ENCODE data around the gene TRPV5.

The TRPV5 gene

DNA sequence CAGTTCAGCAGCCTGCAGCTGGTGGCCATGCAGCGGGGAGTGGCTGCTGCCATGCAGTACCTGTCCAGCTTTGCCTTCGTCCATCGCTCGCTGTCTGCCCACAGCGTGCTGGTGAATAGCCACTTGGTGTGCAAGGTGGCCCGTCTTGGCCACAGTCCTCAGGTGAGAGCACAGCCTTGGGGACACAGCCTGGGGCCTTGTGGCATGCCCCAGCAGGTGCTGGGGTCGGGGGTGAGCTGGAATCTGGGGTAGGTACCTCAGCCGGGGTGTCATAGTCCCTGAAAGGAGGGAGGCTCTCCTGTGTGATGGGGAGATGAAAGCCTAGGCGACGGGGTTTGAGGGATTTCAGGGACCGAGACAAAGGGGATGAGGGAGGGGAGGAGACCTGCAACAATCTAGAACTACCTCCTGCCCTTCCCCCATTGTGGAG lies 64.5 kb downstream of the TRPV5 start:
- ATAC-seq, result no peak

DNA sequence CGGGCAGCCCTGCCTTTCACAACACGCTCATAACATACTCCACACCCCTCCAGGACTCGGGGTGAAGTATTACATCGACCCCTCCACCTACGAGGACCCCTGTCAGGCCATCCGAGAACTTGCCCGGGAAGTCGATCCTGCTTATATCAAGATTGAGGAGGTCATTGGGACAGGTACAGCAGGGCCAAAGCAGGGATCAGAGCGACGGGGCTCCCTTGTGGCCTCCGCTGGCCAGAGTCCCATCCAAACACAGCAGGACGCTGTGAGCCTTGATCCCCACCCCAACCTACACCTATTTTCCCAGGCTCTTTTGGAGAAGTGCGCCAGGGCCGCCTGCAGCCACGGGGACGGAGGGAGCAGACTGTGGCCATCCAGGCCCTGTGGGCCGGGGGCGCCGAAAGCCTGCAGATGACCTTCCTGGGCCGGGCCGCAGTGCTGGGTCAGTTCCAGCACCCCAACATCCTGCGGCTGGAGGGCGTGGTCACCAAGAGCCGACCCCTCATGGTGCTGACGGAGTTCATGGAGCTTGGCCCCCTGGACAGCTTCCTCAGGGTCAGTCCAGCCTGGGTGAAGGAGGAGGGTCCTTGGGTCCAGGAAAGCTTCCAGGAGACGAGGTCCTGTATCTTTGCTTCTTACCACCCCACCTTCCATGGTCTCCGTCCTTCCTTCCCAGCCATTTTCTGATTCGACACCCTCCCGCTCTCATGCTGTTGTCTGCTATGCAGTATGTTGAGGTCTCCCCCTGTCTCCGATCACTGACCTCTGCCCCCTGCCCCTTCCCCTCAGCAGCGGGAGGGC lies 65.2 kb downstream of the TRPV5 start:
- no peak for ATAC-seq

DNA sequence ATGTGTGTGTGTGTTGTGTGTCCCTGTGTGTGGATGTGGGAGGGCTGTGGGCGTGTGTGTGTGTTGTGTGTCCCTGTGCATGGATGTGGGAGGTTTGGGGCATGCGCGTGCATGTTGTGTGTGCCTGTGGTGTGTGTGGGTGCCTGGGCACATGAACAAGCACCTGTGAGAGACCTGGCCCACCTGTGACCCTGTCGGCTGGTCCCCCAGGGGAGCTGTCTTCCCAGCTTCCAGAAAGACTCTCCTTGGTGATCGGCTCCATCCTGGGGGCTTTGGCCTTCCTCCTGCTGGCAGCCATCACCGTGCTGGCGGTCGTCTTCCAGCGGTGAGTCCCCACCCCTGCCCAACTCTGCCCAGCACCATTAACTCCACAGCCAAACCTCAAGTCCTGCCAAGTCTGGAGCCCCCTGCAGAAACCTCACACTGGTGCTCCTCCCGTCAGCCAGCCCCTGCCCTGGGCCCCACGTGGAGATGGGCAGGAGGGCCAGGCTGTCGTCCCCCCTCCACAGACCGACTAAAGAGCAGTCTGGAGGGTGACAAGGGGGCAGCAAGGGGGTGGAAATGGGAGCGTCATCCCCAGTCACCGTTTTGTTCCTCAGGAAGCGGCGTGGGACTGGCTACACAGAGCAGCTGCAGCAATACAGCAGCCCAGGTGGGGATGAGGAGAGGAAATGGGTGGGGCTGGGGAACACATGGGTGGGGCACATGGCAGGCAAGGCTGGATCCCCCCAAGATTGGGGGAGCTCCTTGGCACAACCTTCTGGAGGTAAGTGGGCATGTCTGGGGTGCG lies 66.0 kb downstream of the TRPV5 start:
- ATAC-seq, result no peak

DNA sequence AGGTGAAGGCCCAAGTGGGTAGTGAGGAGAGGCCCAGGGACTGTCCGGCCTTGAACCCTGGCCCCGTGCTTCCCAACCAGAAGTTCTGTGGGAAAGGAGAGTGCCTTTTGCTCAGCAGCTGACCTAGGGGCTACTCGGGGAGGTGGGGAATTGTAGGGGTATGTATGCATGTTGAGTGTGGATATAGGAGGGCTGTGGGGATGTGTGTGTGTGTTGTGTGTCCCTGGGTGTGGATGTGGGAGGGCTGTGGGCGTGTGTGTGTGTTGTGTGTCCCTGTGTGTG lies 66.5 kb downstream of the TRPV5 start:
- no peak for ATAC-seq

DNA sequence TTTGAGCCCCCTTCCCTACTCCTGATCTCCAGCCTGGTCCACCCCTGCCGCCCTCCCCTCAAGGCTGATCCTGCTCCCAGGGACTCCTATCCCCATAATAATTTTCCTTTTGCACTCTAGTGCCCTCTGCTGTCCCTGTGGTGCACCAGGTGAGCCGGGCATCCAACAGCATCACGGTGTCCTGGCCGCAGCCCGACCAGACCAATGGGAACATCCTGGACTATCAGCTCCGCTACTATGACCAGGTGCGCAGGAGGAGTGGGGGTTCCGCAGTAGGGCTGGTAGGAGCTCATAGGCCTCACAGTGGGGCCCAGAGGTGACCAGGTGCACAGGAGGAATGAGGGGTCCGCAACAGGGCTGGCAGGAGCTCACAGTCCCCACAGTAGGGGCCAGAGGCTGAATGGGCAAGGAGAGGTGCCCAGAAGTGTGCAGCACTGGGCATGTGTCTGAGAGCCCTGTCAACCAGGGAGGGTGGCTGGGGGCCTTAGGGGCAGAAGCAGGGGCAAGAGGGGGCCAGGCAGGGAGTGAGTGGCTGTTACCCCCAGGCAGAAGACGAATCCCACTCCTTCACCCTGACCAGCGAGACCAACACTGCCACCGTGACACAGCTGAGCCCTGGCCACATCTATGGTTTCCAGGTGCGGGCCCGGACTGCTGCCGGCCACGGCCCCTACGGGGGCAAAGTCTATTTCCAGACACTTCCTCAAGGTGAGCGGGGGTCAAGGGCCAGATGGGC lies 67.0 kb downstream of the TRPV5 start:
- ATAC-seq, result no peak

DNA sequence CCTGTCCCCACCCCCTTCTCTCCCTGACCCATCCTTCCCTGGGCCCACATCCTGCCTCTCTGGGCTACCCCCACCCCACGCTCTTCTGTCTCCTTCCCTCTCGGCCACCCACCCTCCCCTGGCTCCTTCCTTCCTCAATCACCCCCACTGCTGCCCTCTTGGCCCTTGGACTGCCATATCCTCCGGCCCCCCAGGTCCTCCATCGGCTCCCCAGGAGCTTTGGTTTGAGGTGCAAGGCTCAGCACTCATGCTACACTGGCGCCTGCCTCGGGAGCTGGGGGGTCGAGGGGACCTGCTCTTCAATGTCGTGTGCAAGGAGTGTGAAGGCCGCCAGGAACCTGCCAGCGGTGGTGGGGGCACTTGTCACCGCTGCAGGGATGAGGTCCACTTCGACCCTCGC lies 67.8 kb downstream of the TRPV5 start:
- ATAC-seq, result no peak

DNA sequence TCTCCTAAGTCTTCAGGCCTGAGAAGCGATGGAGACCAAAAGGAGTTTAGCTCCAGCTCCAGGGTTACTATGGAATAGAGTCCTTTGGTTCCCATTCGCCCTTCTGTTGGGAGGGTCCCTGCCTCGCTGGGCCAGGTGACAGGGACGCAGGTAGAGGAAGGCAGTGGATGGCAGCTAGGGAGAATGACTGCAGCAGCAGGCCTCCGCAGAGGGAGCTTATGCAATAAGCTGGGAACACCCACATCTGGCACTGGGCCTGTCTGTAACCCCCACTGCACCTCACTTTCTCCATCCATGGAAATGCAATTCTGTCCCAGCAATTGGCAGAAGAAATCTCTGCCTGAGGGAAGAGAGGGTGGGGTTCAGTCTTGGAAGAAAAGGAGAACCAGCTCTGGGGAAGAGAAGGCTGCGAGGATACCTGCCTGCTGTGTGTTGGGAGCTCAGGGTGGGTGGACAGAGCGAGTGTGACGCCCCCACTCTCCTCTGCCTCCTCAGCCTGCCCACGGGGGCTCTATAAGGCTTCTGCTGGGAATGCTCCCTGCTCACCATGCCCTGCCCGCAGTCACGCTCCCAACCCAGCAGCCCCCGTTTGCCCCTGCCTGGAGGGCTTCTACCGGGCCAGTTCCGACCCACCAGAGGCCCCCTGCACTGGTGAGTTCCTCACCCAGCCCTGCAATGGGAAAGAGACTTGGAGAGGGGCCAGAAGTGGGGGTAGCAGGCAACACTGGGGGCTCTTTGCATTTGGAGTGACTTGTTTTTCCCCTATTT lies 68.4 kb downstream of the TRPV5 start:
- ATAC-seq, result no peak

DNA sequence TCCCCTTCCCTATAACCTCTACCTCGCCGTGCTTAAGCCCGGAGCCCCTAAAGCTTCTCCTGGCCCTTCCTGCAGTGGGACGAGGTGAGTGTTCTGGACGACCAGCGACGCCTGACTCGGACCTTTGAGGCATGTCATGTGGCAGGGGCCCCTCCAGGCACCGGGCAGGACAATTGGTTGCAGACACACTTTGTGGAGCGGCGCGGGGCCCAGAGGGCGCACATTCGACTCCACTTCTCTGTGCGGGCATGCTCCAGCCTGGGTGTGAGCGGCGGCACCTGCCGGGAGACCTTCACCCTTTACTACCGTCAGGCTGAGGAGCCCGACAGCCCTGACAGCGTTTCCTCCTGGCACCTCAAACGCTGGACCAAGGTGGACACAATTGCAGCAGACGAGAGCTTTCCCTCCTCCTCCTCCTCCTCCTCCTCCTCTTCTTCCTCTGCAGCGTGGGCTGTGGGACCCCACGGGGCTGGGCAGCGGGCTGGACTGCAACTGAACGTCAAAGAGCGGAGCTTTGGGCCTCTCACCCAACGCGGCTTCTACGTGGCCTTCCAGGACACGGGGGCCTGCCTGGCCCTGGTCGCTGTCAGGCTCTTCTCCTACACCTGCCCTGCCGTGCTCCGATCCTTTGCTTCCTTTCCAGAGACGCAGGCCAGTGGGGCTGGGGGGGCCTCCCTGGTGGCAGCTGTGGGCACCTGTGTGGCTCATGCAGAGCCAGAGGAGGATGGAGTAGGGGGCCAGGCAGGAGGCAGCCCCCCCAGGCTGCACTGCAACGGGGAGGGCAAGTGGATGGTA lies 69.5 kb downstream of the TRPV5 start:
- ATAC-seq, result no peak

DNA sequence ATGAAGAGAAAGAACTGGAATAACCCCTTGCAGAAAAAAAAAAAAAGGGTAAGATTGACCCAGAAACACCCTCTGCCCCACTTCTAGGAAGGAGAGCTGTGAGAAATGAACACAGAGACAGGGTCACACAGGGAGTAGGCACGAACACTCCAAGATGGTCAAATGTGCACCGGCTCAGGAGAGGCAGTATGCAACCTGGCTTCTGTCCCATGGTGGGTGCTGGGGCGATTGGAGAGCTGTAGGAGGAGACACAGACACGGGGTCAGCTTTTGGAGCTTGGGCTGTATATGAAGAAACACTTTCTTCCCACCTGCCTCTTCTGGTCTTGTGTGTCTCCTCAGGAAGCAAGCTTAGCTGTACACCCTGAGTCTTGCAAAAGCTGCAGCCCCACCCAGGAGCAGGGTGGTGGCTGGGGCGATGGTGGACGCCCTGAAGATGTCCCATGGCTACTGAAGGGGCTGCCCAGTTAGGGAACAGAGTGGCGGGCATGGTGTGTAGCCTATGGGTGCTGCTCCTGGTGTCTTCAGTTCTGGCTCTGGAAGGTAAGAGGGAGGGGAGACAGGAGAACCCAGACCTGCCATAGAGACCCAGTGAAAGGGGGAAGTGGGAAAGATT lies 70.7 kb downstream of the TRPV5 start:
- ATAC-seq, result no peak

DNA sequence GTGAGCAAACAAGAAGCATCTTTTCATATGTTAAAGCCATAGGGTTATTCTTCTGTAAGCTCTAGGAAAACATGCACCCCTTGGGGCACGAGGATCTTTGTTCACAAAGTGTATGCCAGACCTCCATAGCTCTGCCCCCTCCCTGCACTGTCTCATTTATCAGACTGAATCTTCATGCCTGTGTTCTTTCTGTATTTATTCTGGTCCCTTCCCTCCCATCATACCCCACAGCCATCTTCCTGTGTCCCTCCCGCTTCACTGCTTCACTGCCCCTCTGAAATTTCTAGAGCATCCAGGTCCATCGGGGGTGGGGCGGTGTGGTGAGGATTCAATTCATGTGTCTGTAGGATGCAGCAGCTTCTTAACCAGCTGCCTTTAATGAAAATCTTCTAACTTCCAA lies 71.2 kb downstream of the TRPV5 start:
- no peak for ATAC-seq

DNA sequence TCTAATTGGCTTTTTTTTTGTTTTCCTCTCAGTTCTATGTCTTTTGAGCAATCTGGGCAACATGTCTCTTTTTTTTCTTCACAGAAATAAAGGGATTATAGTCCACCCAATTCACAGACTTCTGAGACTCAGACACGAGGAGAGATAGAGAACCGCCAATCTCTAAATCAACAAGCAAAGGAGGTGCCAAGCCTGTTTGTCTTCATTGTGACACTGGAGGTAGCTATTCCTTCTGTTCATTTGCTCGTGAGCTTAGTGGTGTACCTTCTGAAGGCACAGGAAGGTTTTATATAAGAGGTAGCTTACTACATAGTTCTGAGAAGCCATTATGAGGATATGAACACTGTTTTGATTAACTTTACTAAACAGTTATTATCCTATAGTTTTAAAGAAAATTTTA lies 72.6 kb downstream of the TRPV5 start:
- ATAC-seq, result no peak

DNA sequence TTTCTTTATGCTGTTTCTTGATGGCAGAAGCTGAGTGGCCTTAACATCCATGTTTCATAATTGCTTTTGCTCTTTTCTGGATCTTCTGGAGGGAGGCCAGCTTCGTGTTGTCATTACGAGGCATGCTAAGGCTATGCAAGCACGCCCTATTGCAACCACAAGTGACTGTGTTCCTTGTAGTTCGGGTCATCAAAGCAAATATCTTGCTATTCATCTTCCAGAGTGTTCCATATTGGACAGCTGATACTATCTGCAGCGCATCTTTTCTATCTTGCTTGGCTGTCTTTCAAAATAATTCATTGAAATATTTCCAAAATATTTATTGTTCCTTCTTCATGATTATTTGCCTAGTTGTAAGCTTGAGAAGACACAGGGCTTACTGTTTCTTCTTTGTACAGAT lies 73.7 kb downstream of the TRPV5 start:
- no peak for ATAC-seq

DNA sequence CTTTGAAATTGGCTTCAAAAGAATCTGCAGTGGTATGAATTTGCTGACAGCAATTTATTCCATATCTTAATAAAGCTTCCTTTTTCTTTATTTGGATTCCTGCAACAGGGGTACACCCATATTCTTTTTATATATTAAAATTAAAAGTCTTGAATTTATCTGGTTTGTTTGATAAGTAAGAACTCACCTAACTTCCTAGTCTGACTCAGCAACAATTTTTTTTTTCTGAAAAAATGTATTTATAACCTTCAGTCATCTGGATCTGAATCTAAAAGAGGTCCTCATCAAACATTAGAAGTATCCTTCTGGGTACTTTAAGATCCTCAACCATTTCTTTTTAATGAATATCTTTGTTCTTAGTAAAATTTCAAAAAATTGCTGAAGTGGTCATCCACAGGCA lies 74.1 kb downstream of the TRPV5 start:
- no peak for ATAC-seq

All from activated CD4-positive, CD25-positive, alpha-beta regulatory T cell treated with anti-CD3 and anti-CD28 coated beads, Interleukin-2, amount 50 U/mL, for 24 hours (primary cell).